Measurements from ENCODE around the gene DLG2. TPM values are rescaled to one million over a fixed set of nuclear protein-coding genes. Genes with fewer than 3 reads are reported as not detected.

The DLG2 gene
- total RNA-seq, 1 donor from 2014 or later: 4.7 TPM

DNA sequence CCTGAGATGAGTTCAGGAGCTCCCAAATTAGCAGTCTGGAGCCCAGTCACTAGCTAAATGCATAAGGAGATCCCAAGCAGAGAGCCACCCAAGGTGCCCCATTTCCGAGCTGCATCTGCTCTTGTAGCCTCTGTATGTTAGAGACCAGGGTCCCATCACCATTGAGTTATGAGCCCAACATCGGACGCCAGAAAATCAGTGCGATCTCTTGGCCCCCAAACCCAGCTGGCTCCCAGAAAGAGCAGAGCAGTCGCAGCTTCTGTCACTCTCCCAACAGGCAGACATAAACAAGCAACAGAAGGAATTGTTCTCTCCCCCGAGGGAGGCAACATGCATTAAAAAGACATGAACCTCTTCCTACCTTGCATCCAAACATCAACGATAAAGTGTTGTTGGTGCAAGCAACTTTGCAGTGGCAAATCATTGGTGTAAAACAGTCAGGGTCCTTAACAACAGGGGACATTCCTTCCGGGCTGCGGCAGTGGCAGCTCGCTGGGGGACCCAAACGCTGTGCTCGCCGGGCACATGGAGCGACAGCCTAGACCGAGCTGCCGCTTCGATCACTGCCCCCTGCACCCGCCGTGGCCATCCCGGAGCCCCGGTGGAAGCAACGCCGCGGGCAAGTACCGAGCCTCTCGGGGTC is 907.1 kb downstream of the DLG2 start:
- peak; percentile 36 for ATAC-seq
- DNase-seq (ENCODE audit: low spot score): no peak

DNA sequence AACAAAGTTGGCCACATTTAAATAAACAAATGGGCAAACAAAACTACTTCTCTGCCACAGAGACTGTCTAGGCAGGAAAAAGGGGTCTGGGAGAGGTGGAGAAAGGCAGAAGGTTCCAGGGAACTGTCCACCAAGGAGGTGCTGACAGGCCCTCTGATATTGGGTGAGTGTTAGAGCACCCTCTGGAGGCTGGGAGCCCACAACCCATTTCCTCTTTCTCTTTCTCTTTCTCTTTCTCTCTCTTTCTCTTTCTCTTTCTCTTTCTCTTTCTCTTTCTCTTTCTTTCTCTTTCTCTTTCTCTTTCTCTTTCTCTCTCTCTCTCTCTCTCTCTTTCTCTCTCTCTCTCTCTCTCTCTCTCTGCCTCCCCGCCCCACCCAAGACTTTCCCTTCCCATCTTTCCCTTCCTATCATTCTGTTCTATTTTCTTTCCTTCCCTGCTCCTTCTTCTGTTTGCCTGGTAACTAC is 912.8 kb downstream of the DLG2 start:
- ATAC-seq: peak; percentile 92
- no peak for DNase-seq (ENCODE audit: low spot score)

DNA sequence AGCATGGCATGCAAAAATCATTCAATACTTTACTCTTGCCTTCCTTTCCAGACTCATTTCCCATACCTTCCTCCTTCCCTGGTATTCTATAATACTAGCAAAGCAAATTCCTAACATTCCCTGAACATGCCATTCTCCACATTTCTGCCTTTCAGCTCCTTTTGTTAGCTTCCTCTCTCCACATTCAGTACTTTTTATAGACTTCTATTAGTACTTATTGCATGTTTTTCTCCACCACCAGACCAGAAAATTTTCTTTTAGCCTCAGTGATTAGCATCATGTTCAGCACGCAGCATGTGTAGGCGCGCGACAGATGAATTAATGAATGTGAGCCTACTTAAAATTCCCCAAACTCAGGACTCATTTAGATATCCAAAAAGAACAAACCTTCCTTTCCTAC is 935.3 kb downstream of the DLG2 start:
- ATAC-seq (no peak), DNase-seq (ENCODE audit: low spot score) (no peak)

DNA sequence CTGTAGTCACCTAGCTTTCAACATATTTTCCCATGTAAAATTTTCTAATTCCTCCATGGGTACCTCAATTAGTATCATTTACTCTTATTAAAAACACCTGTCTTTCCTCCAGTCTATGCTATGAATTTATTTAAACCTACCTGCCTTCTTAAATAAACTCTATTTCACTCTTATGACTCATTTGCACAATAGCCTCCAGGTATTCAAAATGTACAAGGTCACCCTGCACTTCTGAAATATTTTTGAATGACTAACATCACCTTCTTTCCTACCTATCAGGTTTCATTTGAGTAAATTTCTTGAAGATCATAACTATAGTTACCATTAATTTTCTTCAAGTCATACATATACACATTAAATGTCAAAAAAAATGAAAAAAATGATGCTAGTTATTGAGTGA is 939.7 kb downstream of the DLG2 start:
- ATAC-seq (no peak), DNase-seq (ENCODE audit: low spot score) (no peak)

DNA sequence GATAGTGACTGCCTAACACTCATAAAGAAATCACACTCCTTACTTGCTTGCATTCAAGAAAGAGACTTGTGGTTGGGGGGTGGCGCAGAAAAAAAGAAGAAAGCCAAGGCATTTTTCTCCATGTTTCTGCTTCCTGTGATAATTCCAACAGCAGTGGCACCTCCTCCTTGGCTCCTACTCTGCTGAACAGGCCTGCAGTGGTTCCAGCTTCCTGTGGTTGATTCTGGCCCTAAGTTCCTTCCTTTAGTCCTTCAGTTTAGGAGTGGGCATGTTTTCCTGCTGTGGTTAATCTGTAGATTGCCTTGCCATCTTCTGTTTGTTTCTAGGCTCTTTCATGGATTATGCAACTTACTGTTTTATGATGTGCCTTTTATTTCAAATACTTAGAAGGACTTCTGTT is 940.4 kb downstream of the DLG2 start:
- no peak for ATAC-seq
- DNase-seq (ENCODE audit: low spot score): no peak

DNA sequence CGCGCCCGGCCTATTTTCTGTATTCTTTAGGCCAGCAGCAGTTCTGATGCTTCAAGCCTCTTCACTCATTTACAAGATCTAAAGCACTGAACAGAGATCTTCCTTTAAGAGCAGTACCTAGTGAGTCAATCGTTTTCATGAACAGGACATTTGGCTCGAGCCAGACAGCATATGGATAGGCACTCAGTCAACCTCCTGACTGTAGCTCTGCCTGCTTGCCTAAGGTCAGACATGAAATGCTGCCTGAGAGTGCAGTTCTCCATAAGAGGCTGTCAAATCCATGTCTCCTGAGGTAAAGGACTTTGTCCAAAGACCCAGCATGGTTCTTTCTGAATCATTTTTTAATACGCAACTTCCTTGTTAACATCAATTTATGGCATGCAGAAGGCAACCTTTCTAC is 941.2 kb downstream of the DLG2 start:
- ATAC-seq (no peak), DNase-seq (ENCODE audit: low spot score) (no peak)

DNA sequence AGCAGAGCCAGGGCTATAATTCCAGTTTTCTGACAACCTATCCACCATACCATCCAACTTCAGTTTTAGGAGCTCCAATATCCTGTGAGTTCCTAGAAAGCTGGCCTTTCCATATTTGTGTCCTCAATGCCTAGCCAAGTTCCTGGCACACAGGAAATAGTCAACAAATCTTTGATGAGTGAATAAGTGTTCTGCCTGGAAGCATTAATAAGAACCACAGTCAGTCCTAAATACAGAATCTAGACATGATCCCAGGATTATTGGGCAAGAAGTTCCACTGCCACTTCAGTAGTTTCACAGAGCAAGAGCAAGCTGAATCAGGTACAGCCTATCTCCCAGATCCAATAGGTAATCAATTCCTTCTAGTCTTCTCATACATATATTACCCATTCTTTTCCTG is 942.0 kb downstream of the DLG2 start:
- ATAC-seq: no peak

DNA sequence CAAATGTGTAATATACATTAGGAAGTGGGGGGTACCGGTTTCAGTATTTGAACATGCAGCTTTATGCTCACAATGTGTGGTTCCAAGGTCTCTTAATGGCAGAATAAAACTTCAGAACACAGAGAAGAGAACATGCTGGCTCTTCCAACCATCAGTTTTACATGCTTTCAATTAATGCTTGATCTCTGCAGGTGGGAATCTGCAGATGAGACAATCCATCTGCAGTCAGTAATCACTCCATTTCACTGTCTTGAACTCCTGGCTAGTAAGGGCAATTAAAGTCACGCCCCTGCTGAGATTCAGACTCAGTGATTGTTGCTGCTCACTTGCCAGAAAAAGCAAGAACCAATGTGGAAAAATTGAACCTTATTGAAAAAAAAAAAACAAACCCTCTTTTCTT is 945.7 kb downstream of the DLG2 start:
- DNase-seq (ENCODE audit: low spot score): no peak
- ATAC-seq: no peak

More for the DNA sequence above, 942.0 kb downstream of the DLG2 start:
- DNase-seq (ENCODE audit: low spot score): no peak

DNA sequence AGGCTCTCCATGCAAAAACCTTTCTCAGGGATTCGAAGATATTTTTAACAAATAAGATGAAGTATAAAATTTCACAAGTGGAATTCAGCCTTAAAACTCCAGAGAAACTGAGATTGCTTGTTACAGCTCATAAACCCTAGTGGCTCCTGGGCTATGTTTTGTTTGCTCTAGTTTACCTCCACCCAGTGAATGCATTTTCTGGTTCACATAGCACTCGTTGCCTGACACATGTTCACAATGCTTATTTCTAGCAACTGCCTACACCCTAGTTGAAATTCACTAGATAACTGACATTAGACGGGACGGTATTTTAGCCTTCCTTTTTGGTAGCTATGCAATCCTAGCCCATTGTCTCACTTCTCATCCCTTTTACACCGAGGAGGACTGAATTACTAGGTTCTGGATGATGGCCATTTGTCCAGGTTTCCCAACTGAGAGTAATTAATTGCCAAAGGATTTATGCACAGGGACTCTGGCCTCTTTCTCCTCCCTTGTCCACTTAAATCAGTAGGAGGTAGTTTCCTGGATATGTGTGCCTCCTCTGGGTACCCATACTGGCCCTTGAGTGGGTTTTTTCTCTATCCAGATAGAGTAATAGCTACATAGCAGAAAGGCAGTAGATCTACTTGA is 951.6 kb downstream of the DLG2 start:
- DNase-seq (ENCODE audit: low spot score): no peak

DNA sequence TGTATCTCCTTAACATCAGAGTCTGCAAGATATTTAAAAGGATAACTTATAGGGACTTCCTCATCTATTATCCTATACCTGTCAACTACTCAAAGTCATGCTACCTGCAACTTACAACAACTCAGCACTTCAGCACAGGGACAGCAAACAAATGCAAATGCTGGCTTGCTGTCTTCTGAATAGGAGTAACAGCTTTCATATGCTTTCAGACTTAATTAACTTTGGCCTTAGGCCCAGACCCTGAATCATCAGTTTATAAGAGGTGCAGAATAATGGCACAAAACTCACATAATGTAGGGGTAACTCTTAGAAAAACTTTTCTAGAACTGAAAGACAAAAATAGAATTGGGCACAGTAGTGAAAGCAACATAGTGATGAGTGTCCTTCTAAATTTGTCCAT is 953.4 kb downstream of the DLG2 start:
- DNase-seq (ENCODE audit: low spot score): no peak
- no peak for ATAC-seq

More for the DNA sequence above, 951.6 kb downstream of the DLG2 start:
- no peak for ATAC-seq

DNA sequence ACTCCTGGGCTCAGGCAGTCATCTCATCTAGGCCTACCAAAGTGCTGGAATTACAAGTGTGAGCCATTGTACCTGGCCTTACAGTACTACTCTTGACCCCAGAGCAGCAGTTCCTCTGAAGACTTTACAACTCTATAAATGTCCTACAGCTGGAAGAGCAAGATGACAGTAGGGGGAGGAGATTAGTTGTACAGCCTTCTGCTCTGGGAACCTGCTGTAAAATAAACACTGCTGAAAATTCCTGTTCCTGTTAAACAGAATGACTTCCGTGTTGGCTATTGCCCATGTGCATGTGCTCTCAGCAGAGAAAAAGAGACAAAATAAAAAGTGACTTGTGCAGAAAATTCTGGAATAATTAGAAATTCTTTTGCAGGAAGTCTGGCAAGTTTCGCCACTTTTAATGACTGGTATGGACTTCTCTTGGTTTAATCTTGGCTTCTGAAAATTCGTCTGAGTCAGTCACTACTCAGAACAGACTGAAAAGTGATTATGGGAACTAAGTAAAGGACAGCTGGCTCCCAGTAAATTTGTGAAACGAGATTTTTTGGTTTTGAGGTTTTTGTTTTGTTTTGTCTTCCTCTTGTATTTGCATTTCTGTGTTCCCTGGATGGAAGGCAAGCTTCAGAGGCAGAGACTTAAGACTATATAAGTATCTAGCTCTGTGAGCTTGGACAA is 955.7 kb downstream of the DLG2 start:
- ATAC-seq (no peak), DNase-seq (ENCODE audit: low spot score) (no peak)

DNA sequence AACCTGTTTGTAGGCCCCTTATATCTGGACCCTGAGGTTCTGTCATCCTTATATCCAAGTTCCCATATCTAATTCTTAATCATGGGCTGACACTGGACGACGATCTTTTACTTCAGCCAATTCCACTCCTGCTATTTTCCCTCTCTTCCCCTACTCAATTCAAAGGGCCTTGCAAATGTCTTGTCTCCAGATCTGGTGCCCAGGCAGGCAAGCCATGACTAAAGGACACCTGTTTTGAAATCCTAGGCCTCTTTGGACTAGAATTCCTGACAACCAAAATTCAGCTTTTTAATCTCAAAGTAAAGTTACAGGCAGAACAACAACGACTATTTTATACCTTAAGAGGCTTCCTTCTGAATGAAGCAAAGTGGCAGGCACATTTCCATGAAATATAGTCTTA is 963.4 kb downstream of the DLG2 start:
- ATAC-seq (no peak), DNase-seq (ENCODE audit: low spot score) (no peak)

DNA sequence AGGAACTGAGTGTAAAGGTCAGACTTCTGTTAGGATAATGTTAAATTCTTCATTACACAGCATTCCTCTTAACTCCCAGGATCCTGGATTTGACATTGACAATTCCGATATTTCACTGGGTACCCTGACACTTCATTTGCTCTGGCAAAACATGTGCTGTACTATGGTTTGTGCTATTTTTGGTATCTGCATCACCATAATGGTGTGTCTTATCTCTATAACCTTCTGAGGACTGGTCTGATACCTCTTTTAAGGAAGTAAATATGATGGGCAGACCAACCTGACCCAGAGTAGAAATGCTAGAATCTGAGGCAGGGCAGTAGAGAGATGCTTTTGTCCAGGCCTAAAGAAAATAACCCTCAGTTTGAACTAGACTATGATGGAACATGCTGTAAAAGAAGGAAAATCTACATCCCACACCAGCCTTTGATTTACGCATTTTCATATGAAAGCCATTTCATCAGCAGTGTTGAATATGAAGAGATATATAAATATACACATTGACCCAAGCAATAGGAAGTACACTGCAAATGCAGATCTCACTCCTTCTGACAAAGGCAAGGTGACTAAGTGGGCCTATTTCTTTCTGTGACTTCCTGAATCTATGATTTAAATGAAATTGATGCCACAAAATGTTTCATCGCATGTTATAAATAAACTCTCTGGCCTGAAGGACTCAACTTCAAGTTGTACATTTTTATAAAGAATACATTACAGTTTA is 966.7 kb downstream of the DLG2 start:
- no peak for ATAC-seq
- no peak for DNase-seq (ENCODE audit: low spot score)

DNA sequence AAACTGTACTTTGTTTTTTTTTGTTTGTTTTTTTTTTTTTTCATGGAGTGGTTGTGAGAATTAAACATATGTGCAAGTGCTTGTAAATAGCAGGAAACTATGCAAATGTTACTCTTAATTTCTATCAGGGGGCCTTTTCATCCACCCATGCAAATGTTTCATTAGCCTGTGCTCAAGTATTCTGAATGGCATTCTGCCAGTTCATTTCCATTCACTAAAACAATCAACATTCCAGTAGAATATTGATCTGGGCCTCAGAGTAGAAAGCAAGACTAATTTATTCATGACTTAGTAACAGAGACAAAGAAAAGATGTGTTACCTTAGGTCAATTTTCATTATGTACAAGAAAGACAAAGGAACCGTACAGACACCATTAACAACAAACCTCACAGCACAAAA is 971.4 kb downstream of the DLG2 start:
- no peak for ATAC-seq
- DNase-seq (ENCODE audit: low spot score): no peak

DNA sequence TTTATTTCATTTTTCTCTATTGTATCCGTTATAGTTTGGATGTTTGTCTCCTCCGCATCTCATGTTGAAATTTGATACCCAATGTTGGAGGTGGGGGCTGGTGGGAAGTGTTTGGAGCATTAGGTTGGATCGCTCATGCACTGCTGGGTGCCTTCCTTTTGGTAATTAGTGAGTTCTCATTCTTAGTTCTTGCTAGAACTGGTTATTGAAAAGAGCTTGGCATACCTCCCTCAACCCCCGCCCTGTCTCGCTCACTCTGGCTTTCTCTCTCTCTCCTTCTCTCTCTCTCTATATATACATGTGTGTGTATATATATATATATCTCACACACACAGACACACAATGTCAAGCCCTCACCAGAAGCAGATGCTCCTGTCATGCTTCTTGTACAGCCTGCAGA is 978.7 kb downstream of the DLG2 start:
- DNase-seq (ENCODE audit: low spot score) (no peak), ATAC-seq (no peak)

DNA sequence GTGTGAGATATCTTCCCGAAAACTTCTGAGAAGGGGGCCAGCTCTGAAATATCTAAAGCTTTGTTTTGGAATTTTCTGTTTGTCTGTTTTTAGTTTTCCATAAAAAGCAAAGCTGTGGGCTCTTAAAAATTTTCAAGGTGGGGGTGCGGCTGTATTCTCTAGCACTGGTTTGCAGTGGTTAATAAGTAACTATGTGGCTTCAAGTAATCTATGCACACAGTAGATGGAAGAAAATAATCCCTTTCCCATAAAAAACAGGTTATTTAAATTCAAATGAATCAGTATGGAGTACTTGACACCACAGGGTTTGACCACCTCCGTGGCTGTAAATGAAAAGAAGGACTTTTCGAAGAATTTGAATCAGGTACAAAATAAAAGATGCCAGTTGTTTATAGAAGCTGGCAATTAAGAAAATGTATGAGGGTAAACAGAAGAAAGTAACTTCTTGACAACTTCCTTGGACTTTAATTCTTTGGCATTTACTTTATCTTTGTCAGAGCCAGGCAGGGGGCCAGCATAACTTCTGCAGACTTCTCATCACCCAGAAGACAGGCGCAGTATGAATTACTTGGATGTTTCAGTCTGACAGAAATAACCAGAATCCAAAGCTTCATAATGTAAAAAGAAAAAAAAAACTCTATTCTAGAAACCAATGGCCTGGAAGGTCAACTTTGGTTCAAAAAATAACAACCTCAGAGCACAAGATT is 981.0 kb downstream of the DLG2 start:
- ATAC-seq (no peak), DNase-seq (ENCODE audit: low spot score) (no peak)

DNA sequence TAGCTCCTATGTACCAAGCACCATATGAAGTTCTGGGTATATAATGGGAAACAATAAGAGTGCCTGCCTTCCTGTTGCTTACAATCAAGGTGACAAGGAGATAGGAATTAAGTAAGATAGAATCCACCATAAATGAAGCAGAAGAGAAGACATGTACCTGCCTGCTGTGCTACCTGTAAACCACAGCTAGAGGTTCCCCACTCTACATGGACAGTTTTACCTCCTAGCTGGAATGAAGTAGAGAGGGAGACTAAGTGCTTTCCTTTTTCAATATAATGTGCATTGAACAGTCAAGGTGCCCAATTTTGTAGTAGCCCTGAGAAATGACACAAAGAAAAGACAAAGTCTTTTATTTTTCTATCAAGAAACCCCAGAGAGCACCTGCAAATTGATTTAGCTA is 984.6 kb downstream of the DLG2 start:
- ATAC-seq (no peak), DNase-seq (ENCODE audit: low spot score) (no peak)

DNA sequence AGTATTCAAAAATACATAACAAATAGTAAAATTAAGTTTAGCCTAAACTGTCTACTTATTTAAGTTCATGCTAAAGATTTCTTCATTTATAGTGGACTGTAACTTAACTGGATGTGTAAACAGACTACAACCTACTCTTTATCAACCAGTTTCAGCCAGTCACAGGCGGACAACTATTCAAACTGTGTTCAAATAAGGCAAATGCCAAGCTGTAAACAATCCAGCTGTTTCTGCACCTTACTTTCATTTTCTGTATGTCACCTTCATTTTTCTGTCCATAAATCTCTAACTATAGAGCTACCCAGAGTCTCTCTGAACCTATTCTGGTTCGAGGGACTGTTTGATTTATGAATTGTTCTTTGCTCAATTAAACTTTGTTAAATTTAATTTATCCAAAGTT is 992.8 kb downstream of the DLG2 start:
- ATAC-seq (no peak), DNase-seq (ENCODE audit: low spot score) (no peak)

DNA sequence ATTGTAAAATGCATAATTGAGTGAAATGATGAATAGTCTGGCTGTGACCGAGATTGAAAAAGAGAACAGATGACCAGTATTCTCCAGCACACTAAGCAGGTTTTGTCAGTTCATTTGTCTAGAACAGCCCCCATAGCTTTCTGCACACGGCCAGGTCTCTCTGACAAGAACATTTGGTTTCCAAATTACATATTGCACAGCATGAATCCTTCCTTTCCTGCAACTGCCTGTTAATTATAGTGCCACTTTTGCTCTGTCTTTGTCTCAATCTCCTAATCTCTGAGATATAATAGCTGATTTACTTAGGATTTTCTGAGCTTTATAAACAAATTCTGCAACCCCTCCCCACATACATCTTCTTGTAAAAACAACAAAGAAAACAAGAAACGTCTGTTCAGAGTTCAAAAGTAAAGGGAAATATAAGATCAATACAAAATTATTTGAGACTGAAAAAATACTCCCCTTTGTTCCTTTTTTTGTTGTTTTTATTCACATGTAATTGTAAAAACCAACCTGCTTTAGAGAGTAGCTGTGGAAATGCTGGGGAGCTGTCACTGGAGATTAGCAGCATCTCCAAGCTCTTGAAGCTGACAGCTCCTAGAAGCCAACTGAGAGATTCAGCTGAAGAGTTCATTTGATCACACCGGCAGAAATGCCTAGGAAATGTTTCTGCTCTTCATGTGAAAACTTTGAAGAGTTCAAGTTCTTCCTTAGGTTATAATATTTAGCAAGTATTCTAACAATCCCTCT is 998.1 kb downstream of the DLG2 start:
- ATAC-seq: no peak
- DNase-seq (ENCODE audit: low spot score): no peak

DNA sequence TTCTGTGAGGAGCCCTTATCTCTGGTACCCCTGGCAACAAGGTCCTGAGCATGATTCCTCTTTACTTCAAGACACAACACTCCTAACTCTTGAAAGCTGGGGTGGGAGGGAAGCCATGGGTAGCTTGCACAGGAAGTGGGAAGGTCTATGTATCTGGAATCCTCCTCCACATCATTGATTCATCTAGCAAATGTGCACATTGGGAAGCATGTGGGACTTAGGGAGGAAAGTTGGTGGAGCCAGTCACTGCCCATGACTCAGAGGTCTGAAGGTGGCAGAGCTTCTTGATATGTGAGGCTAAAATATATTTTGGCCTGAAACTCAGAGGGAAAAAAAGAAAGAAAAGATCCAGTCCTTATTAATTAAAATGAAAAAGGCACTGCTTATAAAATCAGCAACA is 1000.9 kb downstream of the DLG2 start:
- DNase-seq (ENCODE audit: low spot score) (no peak), ATAC-seq (no peak)

Data from left lobe of liver (tissue), 2 donors.